Bronchus fibroblast of lung (primary cell): ENCODE data around the gene ETFB. TPM values are rescaled to one million over a fixed set of nuclear protein-coding genes. Genes with fewer than 3 reads are reported as not detected.

Experiments
- total RNA-seq: library from RNA; depleted of rRNA; stranded (reverse); fragments of >200 nt; gene quantifications from 2 replicates; pipeline ENCODE4 v1.2.3, GENCODE V29; 2015

Gene ETFB
- 77.2 and 84.4 TPM in 2 replicates for total RNA-seq

GRCh38 chr19:51365965-51366388, at the start of gene ETFB:
ETFB (minus strand) TSS chr19:51366388; CDS start chr19:51366326, 62 bp downstream.

GRCh38 chr19:51387924-51388389, 21.8 kb upstream of the ETFB start, which contains the start of gene LIM2:
LIM2 (minus strand) TSS chr19:51387974; CDS start chr19:51387443, 531 bp downstream.

GRCh38 chr19:51372649-51373504, 6.7 kb upstream of the ETFB start, which contains the start of gene NKG7:
NKG7 (minus strand) TSS chr19:51372654; CDS start chr19:51372535, 119 bp downstream.

GRCh38 chr19:51368366-51369282, 2.4 kb upstream of the ETFB start, which contains the start of gene CLDND2:
CLDND2 (minus strand) TSS chr19:51369003; CDS start chr19:51368577, 426 bp downstream.

GRCh38 chr19:51341976-51342580, 24.1 kb downstream of the ETFB start, which contains the start of gene VSIG10L:
VSIG10L (minus strand) TSS chr19:51342139; CDS start chr19:51342124, 15 bp downstream.

GRCh38 chr19:51311351-51312257, 54.6 kb downstream of the ETFB start, which contains the start of gene IGLON5:
IGLON5 (plus strand) TSS chr19:51311644; CDS start chr19:51311848, 204 bp downstream.

Other genes starting within 250 kb of the ETFB start
- under 0.01 TPM in 1 of 2 replicates, not detected in the other for gene SIGLEC9, start 241.5 kb downstream of the ETFB start, total RNA-seq
- not detected in 2 replicates for gene SIGLEC7, start 224.1 kb downstream of the ETFB start, total RNA-seq
- not detected in 2 replicates for gene CD33, start 141.3 kb downstream of the ETFB start, total RNA-seq
- not detected in 2 replicates for gene SIGLECL1, start 115.3 kb downstream of the ETFB start, total RNA-seq
- gene IGLON5, start 54.7 kb downstream of the ETFB start, total RNA-seq: not detected in 2 replicates
- gene VSIG10L, start 24.2 kb downstream of the ETFB start, total RNA-seq: 0.17 and 0.89 TPM in 2 replicates
- gene CLDND2, start 2.6 kb upstream of the ETFB start, total RNA-seq: 0.89 TPM in 1 of 2 replicates, not detected in the other
- gene NKG7, start 6.3 kb upstream of the ETFB start, total RNA-seq: not detected in 2 replicates
- gene LIM2, start 21.6 kb upstream of the ETFB start, total RNA-seq: not detected in 2 replicates
- gene C19orf84, start 24.2 kb upstream of the ETFB start, total RNA-seq: not detected in 2 replicates
- gene SIGLEC10, start 51.3 kb upstream of the ETFB start, total RNA-seq: not detected in 2 replicates
- gene SIGLEC8, start 92.1 kb upstream of the ETFB start, total RNA-seq: not detected in 2 replicates
- not detected in 2 replicates for gene CEACAM18, start 112.2 kb upstream of the ETFB start, total RNA-seq
- not detected in 2 replicates for gene SIGLEC12, start 135.4 kb upstream of the ETFB start, total RNA-seq
- gene SIGLEC6, start 165.3 kb upstream of the ETFB start, total RNA-seq: not detected in 2 replicates
- 1.6 and 3.0 TPM in 2 replicates for gene ZNF175, start 204.9 kb upstream of the ETFB start, total RNA-seq